DMS153 treated with DMSO at 0.1 percent for 48 hours (cell line): ENCODE measurements around the gene ADARB1.

ENCODE experiments used
- DNase-seq: peaks from one replicate; lab custom pipeline; 2025; ENCODE audit not compliant: unreplicated experiment; lab: John Stamatoyannopoulos, UW

Gene ADARB1

GRCh38 chr21:45054927-45055612, 19.3 kb upstream of the ADARB1 start:
- DNase-seq, result no peak

- no peak for DNase-seq
These were observed 18.5 kb upstream of the ADARB1 start for GRCh38 chr21:45055861-45056260.

DNA sequence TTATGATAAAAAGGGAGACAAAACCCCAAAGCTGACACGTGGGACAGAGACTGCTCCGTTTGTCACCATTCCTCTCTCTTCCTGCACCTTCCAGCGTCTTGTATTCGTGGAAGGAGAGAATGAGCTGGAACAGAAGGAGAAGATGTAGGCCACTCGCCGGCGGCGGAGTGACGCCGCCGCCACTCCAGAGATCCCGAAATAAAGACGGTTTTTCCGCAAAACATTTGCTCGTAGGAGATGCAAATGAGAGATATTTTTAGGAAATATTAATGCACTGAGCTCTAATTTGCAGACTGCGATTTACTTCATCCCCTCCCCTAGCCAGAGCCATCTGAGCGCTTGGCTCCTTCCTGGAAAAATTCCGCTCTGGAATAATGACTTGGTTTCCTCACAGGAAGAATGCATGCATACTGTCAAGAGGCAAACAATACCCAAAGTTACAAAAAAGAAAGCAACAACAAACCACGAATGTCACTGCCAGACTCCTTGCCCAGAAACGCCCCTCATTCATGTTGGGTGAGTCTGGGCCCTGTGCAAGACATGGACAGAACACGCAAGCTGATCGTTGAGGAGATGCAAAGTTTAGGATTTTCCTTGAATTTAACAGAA, 18.0 kb upstream of the ADARB1 start:
- DNase-seq, result no peak

- no peak for DNase-seq
These were observed 17.3 kb upstream of the ADARB1 start for GRCh38 chr21:45056917-45057560.

DNA sequence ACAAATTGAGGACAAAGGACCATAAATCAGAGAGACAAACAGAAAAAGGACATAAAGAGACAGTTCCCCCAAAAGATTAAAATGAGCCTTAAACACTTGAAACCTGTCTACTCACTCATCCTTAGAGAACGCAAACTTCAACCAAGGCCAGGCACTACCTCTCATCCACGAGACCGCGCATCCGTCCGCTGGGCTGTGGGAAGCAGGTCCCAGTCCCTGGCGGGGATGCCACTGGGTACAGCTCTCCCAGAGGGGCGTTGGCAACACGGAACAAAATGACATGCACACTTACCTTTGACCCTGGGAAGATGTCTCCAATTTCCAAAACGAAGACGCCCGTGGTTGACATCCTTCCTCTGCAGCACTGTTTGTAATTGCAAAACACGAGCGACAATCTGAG, 16.5 kb upstream of the ADARB1 start:
- DNase-seq, result no peak

DNA sequence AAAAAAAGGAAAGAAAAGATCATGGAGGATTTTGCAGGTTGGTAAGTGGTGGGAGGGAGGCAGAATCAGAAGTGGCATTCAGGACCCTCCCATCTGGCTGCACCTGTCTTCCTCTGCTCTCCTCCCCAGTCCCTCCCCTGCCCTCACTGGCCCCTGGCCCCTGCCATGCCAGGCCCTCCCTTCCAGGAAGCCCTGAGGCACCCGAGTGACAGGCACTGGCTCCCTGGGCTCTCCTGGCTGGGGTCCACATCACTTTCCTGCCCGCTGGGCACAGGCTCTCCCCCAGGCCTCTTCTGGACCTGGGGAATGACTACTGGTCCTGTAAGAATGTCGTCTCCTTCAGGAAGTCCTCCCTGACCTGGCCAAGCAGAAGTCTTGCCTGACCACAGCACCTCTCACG, 15.3 kb upstream of the ADARB1 start:
- no peak for DNase-seq

GRCh38 chr21:45060089-45060488, 14.3 kb upstream of the ADARB1 start:
- DNase-seq, result no peak

GRCh38 chr21:45060675-45061311, 13.6 kb upstream of the ADARB1 start:
- DNase-seq, result no peak

DNA sequence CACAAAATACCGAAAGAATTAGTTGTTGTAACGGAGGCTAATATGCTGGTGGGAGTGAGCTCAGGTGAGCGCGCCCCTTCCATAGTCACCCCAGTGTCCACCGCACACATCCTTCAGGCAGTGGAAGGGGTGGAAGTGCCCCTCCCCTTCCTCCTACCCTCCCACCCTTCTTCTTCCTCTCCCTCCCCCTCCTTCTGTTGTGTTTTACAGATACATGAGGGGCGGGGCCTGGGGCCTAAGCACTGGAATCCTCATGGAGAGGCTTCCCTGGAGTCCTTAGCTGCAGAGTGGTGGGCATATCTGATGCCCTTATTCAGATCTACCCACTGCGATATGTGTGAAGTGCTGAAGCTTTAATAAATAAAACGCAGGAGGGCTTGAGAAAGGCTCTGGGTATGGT, 10.3 kb upstream of the ADARB1 start:
- DNase-seq, result no peak

GRCh38 chr21:45064618-45065399, 9.6 kb upstream of the ADARB1 start:
- no peak for DNase-seq

- no peak for DNase-seq
These were observed 6.7 kb upstream of the ADARB1 start for GRCh38 chr21:45067462-45068285.

GRCh38 chr21:45069085-45069484, 5.3 kb upstream of the ADARB1 start:
- no peak for DNase-seq

DNA sequence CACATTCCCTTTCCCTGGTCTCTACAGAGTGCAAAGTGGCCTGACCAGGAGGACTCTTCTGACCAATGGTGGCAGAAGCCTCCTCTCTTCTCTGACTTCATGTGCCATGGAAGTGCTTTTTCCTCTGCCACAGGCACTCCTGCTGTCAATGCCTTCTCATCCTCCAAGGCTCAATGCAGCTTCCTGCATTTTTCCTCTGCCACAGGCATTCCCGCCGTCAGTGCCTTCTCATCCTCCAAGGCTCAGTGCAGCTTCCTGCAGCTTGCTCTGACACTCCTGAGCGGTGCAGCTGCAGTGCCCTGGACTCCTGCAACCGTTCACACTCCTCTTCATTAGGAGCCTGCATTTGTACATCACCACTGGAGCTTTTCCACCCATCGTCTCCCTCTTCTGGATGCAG, 4.7 kb upstream of the ADARB1 start:
- DNase-seq, result no peak

DNA sequence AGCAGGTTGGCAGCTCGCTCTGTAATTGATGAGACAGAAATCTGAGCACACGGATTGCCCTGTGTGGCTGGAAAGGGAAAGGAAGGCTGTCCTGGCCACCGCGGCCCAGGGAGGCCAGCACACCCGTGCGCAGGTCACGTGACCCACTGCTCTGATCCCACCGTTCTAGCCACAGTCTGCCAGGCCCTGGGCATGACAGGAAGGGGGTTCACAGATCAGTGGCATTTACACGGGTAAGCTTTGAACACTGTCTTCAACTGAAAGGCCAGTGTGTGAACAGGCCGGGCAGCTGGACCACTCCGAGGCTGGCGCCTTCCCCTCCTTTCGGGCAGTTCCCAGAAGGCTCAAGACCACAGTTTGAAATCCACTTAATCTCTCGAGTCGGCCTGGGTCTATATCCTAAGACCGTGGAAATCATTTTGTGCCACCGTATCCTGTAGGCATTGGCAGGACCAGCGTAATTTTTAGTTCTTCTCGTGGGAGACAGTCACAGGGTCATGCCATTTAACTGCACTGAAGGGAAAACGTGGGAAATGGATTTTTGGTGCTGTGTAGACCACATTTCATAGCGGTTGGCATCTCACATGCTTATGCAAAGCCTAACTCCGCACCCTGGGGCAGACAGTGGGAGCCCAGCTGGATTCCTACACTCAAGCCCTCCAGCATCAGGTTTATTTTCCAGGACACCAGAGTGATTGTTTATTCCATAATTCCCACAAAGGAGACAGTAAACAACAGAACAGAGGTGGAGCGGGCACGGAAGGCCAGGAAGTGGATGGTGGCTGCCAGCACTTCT, 3.1 kb upstream of the ADARB1 start:
- DNase-seq, result no peak

DNA sequence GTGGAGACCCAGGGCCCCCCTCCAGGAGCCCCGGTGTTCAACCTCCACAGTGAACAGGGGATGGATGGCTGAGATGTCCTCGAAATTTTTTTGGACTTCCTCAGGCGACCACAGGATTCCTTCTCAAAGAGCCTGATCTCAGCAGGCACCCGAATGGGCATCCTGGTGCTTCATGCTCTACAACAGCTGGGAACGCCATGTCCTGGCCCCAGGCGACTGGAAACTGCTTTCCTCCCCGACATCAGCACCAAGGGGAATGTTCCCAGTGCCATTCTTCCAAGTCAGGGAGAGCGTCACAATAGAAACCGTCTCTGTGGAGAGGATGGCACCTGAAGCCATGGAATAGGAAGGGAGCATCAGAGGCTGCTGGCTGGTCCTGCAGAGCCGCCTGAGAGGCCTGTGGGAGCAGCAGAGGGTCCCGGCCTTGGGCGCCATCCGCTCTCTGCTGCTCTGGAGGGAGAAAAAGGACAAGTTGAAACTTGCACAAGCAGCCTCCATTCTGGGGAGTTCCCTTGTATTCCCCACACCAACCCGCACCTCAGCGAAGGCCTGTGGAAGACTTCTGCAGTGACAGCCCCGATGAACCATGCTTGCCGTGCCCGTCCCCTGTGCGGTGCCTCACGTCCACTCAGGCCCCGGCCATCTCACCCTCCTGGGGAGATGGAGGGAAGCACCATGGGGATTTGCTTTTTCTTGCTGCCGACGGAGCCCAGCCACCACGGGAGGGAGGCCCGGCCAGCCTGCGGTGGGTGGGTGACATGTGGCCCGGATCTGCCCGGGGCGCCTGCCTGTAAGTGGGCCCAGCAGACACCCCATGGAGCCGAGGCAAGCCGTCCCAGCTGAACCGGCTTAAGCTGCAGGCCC, 2.3 kb upstream of the ADARB1 start:
- no peak for DNase-seq

DNA sequence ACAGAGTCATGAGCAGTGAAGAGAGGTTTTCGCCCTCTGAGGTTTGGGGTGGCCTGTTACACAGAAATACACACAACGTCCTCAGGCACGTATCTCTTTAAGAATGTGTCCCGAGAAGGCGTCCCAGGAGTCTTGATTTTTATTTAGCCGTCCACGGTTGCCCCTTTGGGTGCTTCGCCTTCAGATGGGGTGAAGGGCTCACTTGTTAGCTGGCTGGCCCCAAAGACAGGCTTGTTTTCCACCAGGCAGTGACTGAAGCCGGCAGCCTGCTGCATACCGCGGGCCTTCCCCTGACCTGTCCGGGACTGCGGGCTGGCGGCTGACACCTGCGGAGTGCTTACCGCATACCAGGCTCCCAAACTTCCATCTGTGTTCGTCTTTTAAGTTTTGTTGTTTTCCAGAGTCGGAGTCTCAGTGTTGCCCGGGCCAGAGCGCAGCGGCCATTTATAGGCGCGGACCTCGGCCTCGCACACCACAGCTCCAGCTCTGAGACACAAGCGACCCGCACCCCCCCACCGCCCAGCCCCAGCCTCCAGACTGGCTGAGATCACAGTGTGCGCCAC, 1.6 kb upstream of the ADARB1 start:
- no peak for DNase-seq

DNA sequence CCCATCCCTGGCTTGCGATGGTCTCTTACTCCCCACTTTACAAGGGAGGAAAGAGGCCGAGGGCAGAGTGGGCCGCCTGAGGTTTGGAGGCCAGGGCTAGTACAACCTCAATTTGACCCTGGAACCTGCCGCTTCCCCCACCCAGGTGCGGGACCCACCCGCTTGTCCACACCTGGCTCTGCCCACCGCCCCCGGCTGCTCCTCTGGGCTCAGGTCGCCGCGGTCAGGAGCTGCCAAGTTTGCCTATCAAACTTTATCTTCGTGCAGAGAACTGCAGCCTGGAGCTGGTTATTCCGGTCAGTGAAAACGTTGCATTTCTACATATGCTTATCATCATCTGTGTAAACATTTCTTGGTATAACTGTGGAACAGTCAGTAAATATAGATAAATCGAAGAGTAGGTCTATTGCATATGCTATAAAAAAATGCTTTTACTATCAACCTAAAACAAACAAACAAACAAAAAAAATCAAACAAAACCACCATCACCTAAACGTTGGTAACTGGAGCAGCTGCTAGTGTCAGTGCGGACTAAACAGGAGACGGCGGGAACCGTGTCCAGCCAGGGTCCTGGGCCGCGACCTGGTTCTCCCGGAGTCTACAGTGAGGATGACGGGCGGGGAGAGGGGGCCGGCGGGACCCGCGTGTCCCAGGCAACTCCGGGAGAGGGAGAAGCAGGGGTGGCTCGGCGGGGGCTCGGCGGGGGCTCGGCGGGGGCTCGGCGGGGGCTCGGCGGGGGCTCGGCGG, 906 bp upstream of the ADARB1 start:
- DNase-seq, result no peak
